Liver (tissue), 9 donors: ENCODE results near the gene ENTPD1. TPM values are rescaled to one million over a fixed set of nuclear protein-coding genes. Genes with fewer than 3 reads are reported as not detected.

Source experiments
- DNase-seq: peaks from one replicate; pipeline ENCODE4 v3.0.0-alpha.2; 2017; ENCODE audit warnings: low spot score
- H3K27ac ChIP-seq, 2 donors: one replicate each; pipeline ENCODE4 v1.7.0; 2013; ENCODE audit warnings: inconsistent platforms in 2 of 2, low read length in 2 of 2, control low read depth in 1 of 2, low read depth in 1 of 2, mild to moderate bottlenecking in 1 of 2
- H3K27me3 ChIP-seq, 4 donors: one replicate each; pipeline versions ENCODE4 v1.6.1 to v1.7.0; 2013; ENCODE audit warnings: low read length in 3 of 4, inconsistent platforms in 1 of 4, mild to moderate bottlenecking in 1 of 4, moderate library complexity in 1 of 4; ENCODE audit not compliant: control insufficient read depth in 4 of 4, insufficient read depth in 4 of 4
- H3K36me3 ChIP-seq, 4 donors: one replicate each; pipeline versions ENCODE4 v1.6.1 to v1.7.0; 2013; ENCODE audit warnings: low read length in 3 of 4, mild to moderate bottlenecking in 3 of 4, low read depth in 1 of 4, moderate library complexity in 1 of 4; ENCODE audit not compliant: control insufficient read depth in 4 of 4, insufficient read depth in 3 of 4
- H3K4me1 ChIP-seq, 4 donors: one replicate each; pipeline versions ENCODE4 v1.6.1 to v1.7.0; 2013; ENCODE audit warnings: low read length in 3 of 4, mild to moderate bottlenecking in 3 of 4, moderate library complexity in 1 of 4; ENCODE audit not compliant: control insufficient read depth in 4 of 4, insufficient read depth in 4 of 4
- H3K4me3 ChIP-seq, 3 donors: one replicate each; pipeline versions ENCODE4 v1.6.1 to v1.7.0; 2013; ENCODE audit warnings: low read length in 3 of 3, control low read depth in 1 of 3, low read depth in 1 of 3, mild to moderate bottlenecking in 1 of 3
- H3K9ac ChIP-seq, 2 donors: one replicate each; pipeline ENCODE4 v1.7.0; 2013; ENCODE audit warnings: low read length in 2 of 2, mild to moderate bottlenecking in 2 of 2, moderate library complexity in 2 of 2, control low read depth in 1 of 2, low read depth in 1 of 2
- H3K9me3 ChIP-seq, 4 donors: one replicate each; pipeline versions ENCODE4 v1.6.1 to v1.7.0; 2013; ENCODE audit warnings: low read length in 3 of 4; ENCODE audit not compliant: control insufficient read depth in 4 of 4
- CTCF ChIP-seq: fragments of 150-350 bp; IDR thresholded peaks from 2 replicates; pipeline ENCODE4 v1.5.1; 2017; ENCODE audit warnings: improper control_type of control experiment, low read depth, low read length; ENCODE audit not compliant: missing input control
- EGR1 ChIP-seq, 2 donors: IDR thresholded peaks; 2 replicates each; pipeline ENCODE4 v1.6.1; 2016 to 2018; ENCODE audit warnings: antibody characterized with exemption in 2 of 2, low read depth in 2 of 2
- FOXA1 ChIP-seq: IDR thresholded peaks from 2 replicates; pipeline ENCODE4 v1.6.1; 2016; ENCODE audit warnings: antibody characterized with exemption
- FOXA2 ChIP-seq: IDR thresholded peaks from 2 replicates; pipeline ENCODE4 v1.6.1; 2016; ENCODE audit warnings: antibody characterized with exemption
- GABPA ChIP-seq, 2 donors: IDR thresholded peaks in 1 of 2; conservative IDR thresholded peaks in 1 of 2; 2 replicates each; pipeline ENCODE4 v1.6.1; 2016; ENCODE audit warnings: antibody characterized with exemption in 2 of 2, mild to moderate bottlenecking in 1 of 2, moderate library complexity in 1 of 2
- HNF4A ChIP-seq, 2 donors: conservative IDR thresholded peaks; 2 replicates each; pipeline ENCODE4 v1.6.1; 2016; ENCODE audit warnings: antibody characterized with exemption in 2 of 2, mild to moderate bottlenecking in 2 of 2
- HNF4G ChIP-seq: IDR thresholded peaks from 2 replicates; pipeline ENCODE4 v1.6.1; 2016; ENCODE audit warnings: antibody characterized with exemption
- JUND ChIP-seq, 2 donors: IDR thresholded peaks; 2 replicates each; pipeline ENCODE4 v1.6.1; 2016; ENCODE audit warnings: antibody characterized with exemption in 2 of 2
- NR2F2 ChIP-seq: IDR thresholded peaks from 2 replicates; pipeline ENCODE4 v1.6.1; 2016; ENCODE audit warnings: antibody characterized with exemption
- RAD21 ChIP-seq, 2 donors: IDR thresholded peaks; 2 replicates each; pipeline ENCODE4 v1.6.1; 2016; ENCODE audit warnings: antibody characterized with exemption in 2 of 2, mild to moderate bottlenecking in 2 of 2
- REST ChIP-seq: IDR thresholded peaks from 2 replicates; pipeline ENCODE4 v1.6.1; 2016; ENCODE audit warnings: antibody characterized with exemption, mild to moderate bottlenecking
- RXRA ChIP-seq, 2 donors: IDR thresholded peaks; 2 replicates each; pipeline ENCODE4 v1.6.1; 2017 to 2018; ENCODE audit warnings: antibody characterized with exemption in 2 of 2, mild to moderate bottlenecking in 1 of 2
- SP1 ChIP-seq: IDR thresholded peaks from 2 replicates; pipeline ENCODE4 v1.6.1; 2018; ENCODE audit warnings: antibody characterized with exemption, mild to moderate bottlenecking
- TAF1 ChIP-seq: conservative IDR thresholded peaks from 2 replicates; pipeline ENCODE4 v1.6.1; 2016; ENCODE audit warnings: antibody characterized with exemption, mild to moderate bottlenecking
- WGBS: extraction: QIAGEN DNeasy Blood & Tissue Kit; methylation state at CpG from one replicate; pipeline ENCODE4 v1.1.7; 2013; 5-methylcytosine and 5-hydroxymethylcytosine counted together
- polyA plus RNA-seq, 2 donors: library from polyadenylated mRNA; stranded (reverse) in 1 of 2; unstranded in 1 of 2; fragments of 200-250 nt in 1 of 2; fragments of >200 nt in 1 of 2; fragmentation: Nextera tagmentation in 1 of 2; extraction: Ambion mirVana in 1 of 2; gene quantifications; one replicate each; pipeline versions ENCODE4 v1.2.1 to v1.2.3, GENCODE V29; 2013 to 2015
- total RNA-seq, 2 donors: library from RNA; depleted of rRNA; stranded (reverse); fragments of >200 nt; gene quantifications; one replicate each; pipeline ENCODE4 v1.2.3, GENCODE V29; 2014
- TF ChIP-seq, protein P1 (sequence below): IDR thresholded peaks from 2 replicates; pipeline ENCODE4 v1.6.1; 2016; ENCODE audit warnings: antibody characterized with exemption
- TF ChIP-seq, protein P2 (sequence below): IDR thresholded peaks from 2 replicates; pipeline ENCODE4 v1.6.1; 2016; ENCODE audit warnings: antibody characterized with exemption
- donor health status: healthy.
- donor health status: healthy.
- donor health status: healthy.
- donor health status: healthy.
- donor health status: healthy.

The ENTPD1 gene
- total and polyA plus RNA-seq, 4 donors = 2.1 to 8.0 (median 4.3) TPM

DNA sequence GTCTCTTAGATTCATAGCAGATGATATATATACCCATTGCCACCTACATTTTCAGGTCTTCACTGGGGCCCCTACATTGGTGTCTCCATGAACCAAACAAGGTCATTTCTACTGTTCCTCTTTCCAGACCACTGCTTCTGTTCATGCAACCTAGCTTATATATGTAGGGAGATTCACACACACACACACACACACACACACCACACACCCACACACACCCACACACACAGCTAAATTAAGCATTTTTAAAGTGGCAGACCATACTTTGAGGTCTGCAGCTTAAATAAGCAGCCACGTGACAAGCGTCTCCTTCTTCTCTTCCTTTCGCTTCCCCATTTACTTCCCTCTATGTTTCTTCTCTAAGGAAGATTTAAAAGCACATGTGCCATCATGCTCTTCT is 81.8 kb downstream of the ENTPD1 start:
- no peak for DNase-seq
- peaks cover 0 to 3% (median 0%) of the 10 kb centered on the region in 4 donors for H3K4me1 ChIP-seq

GRCh38 chr10:95840121-95840520 is 84.2 kb downstream of the ENTPD1 start:
- H3K27ac ChIP-seq = no peak overlapping the region
- TF ChIP-seq RAD21 (IDR thresholded peaks at IDR 0.05) = no peak
- TF ChIP-seq RXRA (IDR thresholded peaks at IDR 0.05) = no peak
- TF ChIP-seq NR2F2 = no peak
- TF ChIP-seq, protein P1, sequence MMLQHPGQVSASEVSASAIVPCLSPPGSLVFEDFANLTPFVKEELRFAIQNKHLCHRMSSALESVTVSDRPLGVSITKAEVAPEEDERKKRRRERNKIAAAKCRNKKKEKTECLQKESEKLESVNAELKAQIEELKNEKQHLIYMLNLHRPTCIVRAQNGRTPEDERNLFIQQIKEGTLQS = no peak
- no peak for TF ChIP-seq GABPA (IDR thresholded peaks at IDR 0.05 in 1 of 2, conservative IDR thresholded peaks at IDR 0.05 in 1 of 2)
- TF ChIP-seq HNF4A (conservative IDR thresholded peaks at IDR 0.05) = no peak
- no peak for TF ChIP-seq SP1
- TF ChIP-seq EGR1 (IDR thresholded peaks at IDR 0.05; ENCODE audit: low read depth in 2 of 2) = no peak
- no peak for TF ChIP-seq CTCF
- TF ChIP-seq TAF1 = no peak
- no peak for TF ChIP-seq REST
- TF ChIP-seq FOXA2 = no peak
- TF ChIP-seq, protein P2, sequence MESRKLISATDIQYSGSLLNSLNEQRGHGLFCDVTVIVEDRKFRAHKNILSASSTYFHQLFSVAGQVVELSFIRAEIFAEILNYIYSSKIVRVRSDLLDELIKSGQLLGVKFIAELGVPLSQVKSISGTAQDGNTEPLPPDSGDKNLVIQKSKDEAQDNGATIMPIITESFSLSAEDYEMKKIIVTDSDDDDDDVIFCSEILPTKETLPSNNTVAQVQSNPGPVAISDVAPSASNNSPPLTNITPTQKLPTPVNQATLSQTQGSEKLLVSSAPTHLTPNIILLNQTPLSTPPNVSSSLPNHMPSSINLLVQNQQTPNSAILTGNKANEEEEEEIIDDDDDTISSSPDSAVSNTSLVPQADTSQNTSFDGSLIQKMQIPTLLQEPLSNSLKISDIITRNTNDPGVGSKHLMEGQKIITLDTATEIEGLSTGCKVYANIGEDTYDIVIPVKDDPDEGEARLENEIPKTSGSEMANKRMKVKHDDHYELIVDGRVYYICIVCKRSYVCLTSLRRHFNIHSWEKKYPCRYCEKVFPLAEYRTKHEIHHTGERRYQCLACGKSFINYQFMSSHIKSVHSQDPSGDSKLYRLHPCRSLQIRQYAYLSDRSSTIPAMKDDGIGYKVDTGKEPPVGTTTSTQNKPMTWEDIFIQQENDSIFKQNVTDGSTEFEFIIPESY = no peak
- TF ChIP-seq HNF4G = no peak
- TF ChIP-seq JUND (IDR thresholded peaks at IDR 0.05) = no peak

More for the DNA sequence above, 81.8 kb downstream of the ENTPD1 start:
- Histone ChIP-seq H3K4me3 (no peak overlapping the region), H3K9ac (no peak overlapping the region), H3K27ac (no peak overlapping the region), H3K9me3 (no peaks in the 10 kb centered on the region), H3K36me3 (no peaks in the 10 kb centered on the region), H3K27me3 (no peaks in the 10 kb centered on the region)
- 87% methylated on average over 3 of the region's 3 CpGs for WGBS
- TF ChIP-seq HNF4G (no peak), REST (no peak), FOXA1 (no peak)
- TF ChIP-seq, protein P1 = no peak

More at GRCh38 chr10:95840121-95840520, 84.2 kb downstream of the ENTPD1 start:
- peaks cover 0 to 2% (median 0%) of the 10 kb centered on the region in 4 donors for H3K36me3 ChIP-seq
- WGBS = 60% methylated on average over 2 of the region's 2 CpGs
- H3K9ac ChIP-seq = no peak overlapping the region
- peaks cover 0 to 3% (median 0%) of the 10 kb centered on the region in 4 donors for H3K4me1 ChIP-seq
- H3K27me3 ChIP-seq = no peaks in the 10 kb centered on the region
- no peak overlapping the region for H3K4me3 ChIP-seq
- no peak for DNase-seq
- no peaks in the 10 kb centered on the region for H3K9me3 ChIP-seq
